ENCODE measurements around the gene RBM45. TPM values are rescaled to one million over a fixed set of nuclear protein-coding genes. Genes with fewer than 3 reads are reported as not detected.
"Not testable (repeated sequence)": the region's sequence is repeated elsewhere in the genome, so short reads cannot be mapped to it uniquely, and the experiment has no call there.

Gene RBM45
- total and polyA plus RNA-seq, 4 donors = 5.4 to 12.9 (median 12.2) TPM

DNA sequence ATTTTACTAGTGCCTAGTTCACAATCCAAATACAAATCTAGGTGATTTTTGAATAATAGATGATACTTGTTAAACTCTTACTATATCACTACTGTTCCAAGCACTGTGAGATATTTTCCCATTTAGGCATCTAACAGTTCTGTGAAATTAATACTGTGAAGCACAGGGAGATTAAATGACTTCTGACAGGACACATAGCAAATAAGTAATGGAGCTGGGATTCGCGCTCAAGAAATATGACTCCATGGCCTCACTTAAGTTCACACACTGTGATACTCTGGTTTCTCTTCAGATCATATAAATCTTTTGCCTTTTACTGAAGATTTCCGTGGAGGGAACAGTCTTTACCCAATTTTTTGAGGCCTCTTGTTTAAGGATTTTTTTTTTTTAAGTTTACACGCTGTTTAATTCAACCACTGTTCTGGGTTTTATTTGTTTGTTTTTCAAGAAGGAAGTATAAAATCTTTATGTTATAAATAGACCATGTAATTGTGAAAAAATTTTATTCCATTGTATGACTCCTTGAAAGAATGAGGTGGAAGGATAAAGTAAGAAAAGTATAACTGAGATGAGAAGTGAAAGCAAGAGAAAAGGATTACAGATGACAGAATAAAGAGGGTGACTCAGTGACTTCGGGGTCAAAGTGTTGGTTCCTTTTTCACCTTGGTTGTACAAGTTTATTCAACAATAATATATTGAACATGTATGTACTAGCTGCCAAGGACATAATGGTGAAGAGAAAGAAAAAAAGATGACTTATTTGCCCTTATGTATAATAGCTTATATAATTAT, 30.2 kb downstream of the RBM45 start:
- no peak overlapping the region for H3K27ac ChIP-seq (ENCODE audit: low read depth in 1 of 2, low read length in 2 of 2)
- no peaks in the 10 kb centered on the region for H3K4me1 ChIP-seq (ENCODE audit: control insufficient read depth in 1 of 2, insufficient read depth in 2 of 2, low read length in 2 of 2)
- H3K4me3 ChIP-seq (ENCODE audit: low read length in 2 of 2) = no peak overlapping the region
- intact Hi-C loops (cut with DNase I) = no loop called here
- no peaks in the 10 kb centered on the region for H3K27me3 ChIP-seq (ENCODE audit: control insufficient read depth in 1 of 2, insufficient read depth in 2 of 2, low read length in 1 of 2)
- 63 to 67% methylated on average over 5 of the region's 5 CpGs for WGBS, 2 donors
- ATAC-seq (ENCODE audit: low FRiP score) = no peak
- no peak for DNase-seq
- H3K36me3 ChIP-seq (ENCODE audit: control insufficient read depth in 1 of 2, insufficient read depth in 2 of 2, low read length in 1 of 2) = no peaks in the 10 kb centered on the region
- no peaks in the 10 kb centered on the region for H3K9me3 ChIP-seq (ENCODE audit: control insufficient read depth, low read length)

DNA sequence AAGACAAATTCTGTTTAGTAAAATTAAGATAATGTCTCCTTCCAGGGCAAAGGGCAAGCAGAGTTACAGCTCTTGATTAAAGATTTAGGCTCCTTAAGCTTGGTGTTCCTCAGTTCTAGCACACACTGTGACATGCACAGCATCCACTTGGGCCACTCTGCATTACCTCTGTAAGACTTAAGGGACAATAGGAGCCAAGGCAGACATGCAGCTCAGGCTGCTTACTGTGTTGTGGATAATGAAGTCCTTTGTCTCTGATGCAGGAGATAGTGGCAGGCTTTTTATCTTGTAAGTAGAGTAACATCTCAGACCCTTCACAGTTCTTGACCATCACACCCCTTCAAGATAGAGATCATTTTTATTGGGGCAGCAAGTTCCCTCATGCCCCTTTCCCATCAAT, 31.2 kb downstream of the RBM45 start:
- H3K9me3 ChIP-seq (ENCODE audit: control insufficient read depth, low read length) = no peaks in the 10 kb centered on the region
- no peaks in the 10 kb centered on the region for H3K27me3 ChIP-seq (ENCODE audit: control insufficient read depth in 1 of 2, insufficient read depth in 2 of 2, low read length in 1 of 2)
- no peak overlapping the region for H3K27ac ChIP-seq (ENCODE audit: low read depth in 1 of 2, low read length in 2 of 2)
- DNase-seq (no peak), ATAC-seq (ENCODE audit: low FRiP score) (no peak)
- no peaks in the 10 kb centered on the region for H3K4me1 ChIP-seq (ENCODE audit: control insufficient read depth in 1 of 2, insufficient read depth in 2 of 2, low read length in 2 of 2)
- H3K4me3 ChIP-seq (ENCODE audit: low read length in 2 of 2) = no peak overlapping the region
- intact Hi-C loops (cut with DNase I) = no loop called here
- no peaks in the 10 kb centered on the region for H3K36me3 ChIP-seq (ENCODE audit: control insufficient read depth in 1 of 2, insufficient read depth in 2 of 2, low read length in 1 of 2)

DNA sequence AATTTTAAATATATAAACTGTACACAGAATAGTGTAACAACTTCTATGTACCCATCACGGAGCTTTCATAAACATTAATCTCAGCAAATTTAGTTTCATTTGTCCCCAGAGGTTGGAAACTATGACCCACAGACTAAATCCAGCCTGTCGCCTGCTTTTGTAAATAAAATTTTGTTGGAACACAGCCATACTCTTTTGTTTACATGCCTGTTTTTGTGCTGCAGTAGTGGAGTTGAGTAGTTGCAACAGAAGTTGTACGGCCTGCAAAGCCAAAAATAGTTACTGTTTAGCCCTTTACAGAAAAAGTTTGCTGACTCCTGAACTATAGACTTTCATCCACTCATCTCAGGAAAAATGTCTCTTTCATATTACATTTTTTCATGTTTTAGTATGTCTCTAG, 39.8 kb downstream of the RBM45 start:
- intact Hi-C loops (cut with DNase I) = no loop called here
- H3K4me1 ChIP-seq (ENCODE audit: control insufficient read depth in 1 of 2, insufficient read depth in 2 of 2, low read length in 2 of 2) = no peaks in the 10 kb centered on the region
- H3K9me3 ChIP-seq (ENCODE audit: control insufficient read depth, low read length) = peaks cover 2% of the 10 kb centered on the region
- no peak overlapping the region for H3K27ac ChIP-seq (ENCODE audit: low read depth in 1 of 2, low read length in 2 of 2)
- no peaks in the 10 kb centered on the region for H3K36me3 ChIP-seq (ENCODE audit: control insufficient read depth in 1 of 2, insufficient read depth in 2 of 2, low read length in 1 of 2)
- 18 to 23% methylated on average over 3 of the region's 3 CpGs for WGBS, 2 donors
- H3K27me3 ChIP-seq (ENCODE audit: control insufficient read depth in 1 of 2, insufficient read depth in 2 of 2, low read length in 1 of 2) = no peaks in the 10 kb centered on the region
- DNase-seq (no peak), ATAC-seq (ENCODE audit: low FRiP score) (no peak)
- no peak overlapping the region for H3K4me3 ChIP-seq (ENCODE audit: low read length in 2 of 2)

DNA sequence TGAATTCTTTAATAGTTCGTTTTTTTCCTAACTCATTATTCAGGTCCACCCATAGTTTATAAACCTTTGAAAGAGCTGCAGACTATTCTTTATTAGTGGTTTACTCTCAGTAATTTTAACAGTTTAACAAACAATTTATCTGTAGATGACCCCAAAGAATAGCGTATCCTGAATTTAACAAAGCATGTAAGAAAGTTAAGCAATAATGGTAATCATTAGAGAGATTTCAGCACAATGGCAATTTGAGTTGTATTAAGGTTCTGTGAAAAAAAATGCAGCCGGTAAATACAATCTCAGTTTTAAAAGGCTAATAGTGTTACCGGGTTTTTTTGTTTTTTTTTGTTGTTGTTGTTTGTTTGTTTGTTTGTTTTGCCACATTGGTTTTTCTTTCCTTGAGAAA, 40.3 kb downstream of the RBM45 start:
- WGBS, 2 donors = 88% methylated on average over 4 of the region's 4 CpGs
- intact Hi-C loops (cut with DNase I) = no loop called here
- no peaks in the 10 kb centered on the region for H3K27me3 ChIP-seq (ENCODE audit: control insufficient read depth in 1 of 2, insufficient read depth in 2 of 2, low read length in 1 of 2)
- ATAC-seq (ENCODE audit: low FRiP score) = no peak
- no peaks in the 10 kb centered on the region for H3K36me3 ChIP-seq (ENCODE audit: control insufficient read depth in 1 of 2, insufficient read depth in 2 of 2, low read length in 1 of 2)
- peaks cover 2% of the 10 kb centered on the region for H3K9me3 ChIP-seq (ENCODE audit: control insufficient read depth, low read length)
- no peak for DNase-seq
- no peak overlapping the region for H3K27ac ChIP-seq (ENCODE audit: low read depth in 1 of 2, low read length in 2 of 2)
- H3K4me1 ChIP-seq (ENCODE audit: control insufficient read depth in 1 of 2, insufficient read depth in 2 of 2, low read length in 2 of 2) = no peaks in the 10 kb centered on the region
- H3K4me3 ChIP-seq (ENCODE audit: low read length in 2 of 2) = no peak overlapping the region

DNA sequence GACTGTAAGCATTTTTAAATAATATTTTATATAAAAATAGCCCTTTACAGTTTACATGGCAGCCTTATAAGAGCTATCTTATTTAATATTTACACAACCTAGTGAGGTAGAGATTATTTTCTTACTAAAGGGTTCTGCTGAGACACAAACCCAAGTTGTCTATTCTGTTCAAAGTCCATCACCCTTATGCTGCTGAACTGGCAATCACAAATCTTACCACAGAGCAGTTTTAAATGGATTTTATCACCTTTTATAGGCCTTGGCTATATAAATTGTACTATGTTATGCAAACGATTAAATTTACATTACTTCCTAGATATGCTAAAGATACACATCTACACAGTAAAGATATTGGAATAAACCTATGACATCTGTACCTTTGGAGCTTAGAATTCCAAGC, 40.7 kb downstream of the RBM45 start:
- ATAC-seq (ENCODE audit: low FRiP score) (no peak), DNase-seq (no peak)
- Histone ChIP-seq H3K9me3 (ENCODE audit: control insufficient read depth, low read length) (peaks cover 2% of the 10 kb centered on the region), H3K27me3 (ENCODE audit: control insufficient read depth in 1 of 2, insufficient read depth in 2 of 2, low read length in 1 of 2) (no peaks in the 10 kb centered on the region), H3K36me3 (ENCODE audit: control insufficient read depth in 1 of 2, insufficient read depth in 2 of 2, low read length in 1 of 2) (no peaks in the 10 kb centered on the region), H3K4me3 (ENCODE audit: low read length in 2 of 2) (no peak overlapping the region), H3K4me1 (ENCODE audit: control insufficient read depth in 1 of 2, insufficient read depth in 2 of 2, low read length in 2 of 2) (no peaks in the 10 kb centered on the region), H3K27ac (ENCODE audit: low read depth in 1 of 2, low read length in 2 of 2) (no peak overlapping the region)
- intact Hi-C loops (cut with DNase I) = no loop called here
- 0 to 1% methylated on average over 1 of the region's 1 CpG for WGBS, 2 donors

DNA sequence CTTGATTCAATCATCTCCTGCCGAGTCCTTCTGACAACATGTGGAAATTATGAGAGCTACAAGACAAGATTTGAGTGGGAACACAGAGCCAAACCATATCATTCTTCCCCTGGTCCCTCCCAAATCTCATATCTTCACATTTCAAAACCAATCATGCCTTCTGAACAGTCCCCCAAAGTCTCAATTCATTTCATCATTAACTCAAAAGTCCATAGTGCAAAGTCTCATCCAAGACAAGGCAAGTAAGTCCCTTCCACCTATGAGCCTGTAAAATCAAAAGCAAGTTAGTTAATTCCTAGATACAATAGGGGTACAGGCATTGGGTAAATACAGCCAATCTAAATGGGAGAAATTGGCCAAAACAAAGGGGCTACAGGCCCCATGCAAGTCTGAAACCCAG, 41.6 kb downstream of the RBM45 start:
- WGBS, 2 donors = 4 to 25% methylated on average over 1 of the region's 1 CpG
- intact Hi-C loops (cut with DNase I); H3K36me3 ChIP-seq (ENCODE audit: control insufficient read depth in 1 of 2, insufficient read depth in 2 of 2, low read length in 1 of 2); H3K27me3 ChIP-seq (ENCODE audit: control insufficient read depth in 1 of 2, insufficient read depth in 2 of 2, low read length in 1 of 2); DNase-seq; H3K4me1 ChIP-seq (ENCODE audit: control insufficient read depth in 1 of 2, insufficient read depth in 2 of 2, low read length in 2 of 2); ATAC-seq (ENCODE audit: low FRiP score); H3K4me3 ChIP-seq (ENCODE audit: low read length in 2 of 2); H3K9me3 ChIP-seq (ENCODE audit: control insufficient read depth, low read length); H3K27ac ChIP-seq (ENCODE audit: low read depth in 1 of 2, low read length in 2 of 2): not testable (repeated sequence)

DNA sequence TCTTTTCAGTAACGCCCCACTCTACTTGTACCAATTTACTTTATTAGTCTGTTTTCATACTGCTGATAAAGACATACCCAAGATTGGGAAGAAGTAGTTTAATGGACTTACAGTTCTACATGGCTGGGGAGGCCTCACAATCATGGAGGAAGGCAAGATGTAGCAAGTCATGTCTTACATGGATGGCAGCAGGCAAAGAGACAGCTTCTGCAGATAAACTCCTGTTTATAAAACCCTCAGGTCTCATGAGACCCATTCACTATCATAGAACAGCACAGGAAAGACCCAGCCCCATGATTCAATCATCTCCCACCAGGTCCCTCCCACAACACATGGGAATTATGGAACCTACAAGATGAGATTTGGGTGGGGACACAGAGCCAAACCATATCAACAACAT, 43.3 kb downstream of the RBM45 start:
- intact Hi-C loops (cut with DNase I) = no loop called here
- Histone ChIP-seq H3K9me3 (ENCODE audit: control insufficient read depth, low read length) (peaks cover 2% of the 10 kb centered on the region), H3K4me1 (ENCODE audit: control insufficient read depth in 1 of 2, insufficient read depth in 2 of 2, low read length in 2 of 2) (no peaks in the 10 kb centered on the region), H3K36me3 (ENCODE audit: control insufficient read depth in 1 of 2, insufficient read depth in 2 of 2, low read length in 1 of 2) (no peaks in the 10 kb centered on the region), H3K4me3 (ENCODE audit: low read length in 2 of 2) (no peak overlapping the region), H3K27ac (ENCODE audit: low read depth in 1 of 2, low read length in 2 of 2) (no peak overlapping the region), H3K27me3 (ENCODE audit: control insufficient read depth in 1 of 2, insufficient read depth in 2 of 2, low read length in 1 of 2) (no peaks in the 10 kb centered on the region)
- DNase-seq = no peak
- ATAC-seq (ENCODE audit: low FRiP score) = no peak
- WGBS, 2 donors = 93 to 95% methylated on average over 1 of the region's 1 CpG

DNA sequence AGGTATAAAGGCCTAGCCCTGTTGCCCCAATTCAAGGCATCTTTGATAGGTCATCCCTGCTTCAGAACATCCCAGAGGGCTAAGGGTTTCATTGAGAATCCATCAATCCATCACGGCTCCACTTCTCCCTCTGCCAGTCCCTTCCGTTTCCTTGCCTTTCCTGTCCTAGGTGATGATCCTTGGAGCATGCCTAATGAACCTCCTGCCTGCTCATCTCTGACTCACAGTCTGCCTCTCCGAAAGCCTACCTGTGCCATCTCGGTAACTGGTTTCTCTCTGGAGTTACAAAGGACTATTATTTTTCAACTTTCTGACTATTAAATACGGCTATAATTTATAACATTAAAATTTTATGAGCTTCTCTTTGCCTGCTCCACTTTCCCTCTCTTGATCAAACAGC, 45.3 kb downstream of the RBM45 start:
- intact Hi-C loops (cut with DNase I) = no loop called here
- no peak for ATAC-seq (ENCODE audit: low FRiP score)
- Histone ChIP-seq H3K27me3 (ENCODE audit: control insufficient read depth in 1 of 2, insufficient read depth in 2 of 2, low read length in 1 of 2) (no peaks in the 10 kb centered on the region), H3K36me3 (ENCODE audit: control insufficient read depth in 1 of 2, insufficient read depth in 2 of 2, low read length in 1 of 2) (no peaks in the 10 kb centered on the region), H3K9me3 (ENCODE audit: control insufficient read depth, low read length) (peaks cover 2% of the 10 kb centered on the region), H3K27ac (ENCODE audit: low read depth in 1 of 2, low read length in 2 of 2) (no peak overlapping the region), H3K4me3 (ENCODE audit: low read length in 2 of 2) (no peak overlapping the region), H3K4me1 (ENCODE audit: control insufficient read depth in 1 of 2, insufficient read depth in 2 of 2, low read length in 2 of 2) (no peaks in the 10 kb centered on the region)
- 90 to 93% methylated on average over 5 of the region's 5 CpGs for WGBS, 2 donors
- DNase-seq = no peak

DNA sequence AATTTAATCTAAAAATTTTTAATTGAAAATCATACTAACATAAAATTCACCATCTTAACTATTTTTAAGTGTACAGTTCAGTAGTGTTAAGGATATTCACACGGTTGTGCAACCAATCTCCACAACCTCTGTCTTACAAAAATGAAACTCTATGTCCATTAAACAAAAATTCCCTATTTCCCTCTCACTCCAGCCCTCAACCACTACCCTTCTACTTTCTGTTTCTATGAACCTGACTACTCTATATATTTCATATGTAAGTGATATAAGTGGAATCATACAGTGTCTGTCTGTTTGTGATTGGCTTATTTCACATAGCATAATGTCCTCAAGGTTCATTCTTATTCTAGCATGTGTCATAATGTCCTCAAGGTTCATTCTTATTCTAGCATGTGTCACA, 47.7 kb downstream of the RBM45 start:
- no peaks in the 10 kb centered on the region for H3K36me3 ChIP-seq (ENCODE audit: control insufficient read depth in 1 of 2, insufficient read depth in 2 of 2, low read length in 1 of 2)
- ATAC-seq (ENCODE audit: low FRiP score) = no peak
- H3K4me1 ChIP-seq (ENCODE audit: control insufficient read depth in 1 of 2, insufficient read depth in 2 of 2, low read length in 2 of 2) = no peaks in the 10 kb centered on the region
- intact Hi-C loops (cut with DNase I) = no loop called here
- WGBS, 2 donors = 87 to 94% methylated on average over 1 of the region's 1 CpG
- no peaks in the 10 kb centered on the region for H3K27me3 ChIP-seq (ENCODE audit: control insufficient read depth in 1 of 2, insufficient read depth in 2 of 2, low read length in 1 of 2)
- H3K4me3 ChIP-seq (ENCODE audit: low read length in 2 of 2) = no peak overlapping the region
- no peaks in the 10 kb centered on the region for H3K9me3 ChIP-seq (ENCODE audit: control insufficient read depth, low read length)
- DNase-seq = no peak
- H3K27ac ChIP-seq (ENCODE audit: low read depth in 1 of 2, low read length in 2 of 2) = no peak overlapping the region
